ENCODE measurements around the gene UGT2B15. TPM values are rescaled to one million over a fixed set of nuclear protein-coding genes. Genes with fewer than 3 reads are reported as not detected.
"Not testable (repeated sequence)": the region's sequence is repeated elsewhere in the genome, so short reads cannot be mapped to it uniquely, and the experiment has no call there.

UGT2B15 gene
- total RNA-seq (under 1 TPM in 1 of 4 donors, not detected in 3; 0.36 TPM), polyA plus RNA-seq (10 to 100 TPM in 1 of 3 donors, 1 to 10 TPM in 1, not detected in 1; 6.0 to 24.5 TPM)

DNA sequence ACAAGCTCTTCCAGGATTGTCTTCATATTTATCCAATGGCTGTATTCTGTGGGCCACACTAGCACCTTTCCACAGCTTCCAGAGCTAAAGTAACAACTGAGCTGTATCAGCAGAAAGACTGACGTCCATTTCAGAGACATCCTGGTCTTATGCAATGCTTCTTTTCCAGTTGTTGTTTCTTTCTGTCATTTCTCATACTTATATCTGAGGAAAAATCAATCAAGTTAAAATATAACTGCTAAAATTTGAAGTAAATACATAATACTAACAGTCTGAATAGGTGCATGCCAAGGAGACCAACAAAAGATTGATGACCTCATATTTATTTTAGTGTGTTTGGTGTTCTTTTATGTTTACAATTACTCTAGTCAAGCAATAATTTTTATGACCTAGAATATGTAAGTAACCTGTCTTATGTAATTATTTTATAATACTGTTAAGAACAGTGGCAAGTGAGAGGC lies at the start of gene UGT2B15:
Gene UGT2B15, minus strand, starts transcription at position 174 of the 461 bp plus-strand sequence. Its CDS starts 34 bp downstream, at position 140.
- DNase-seq; H3K36me3 ChIP-seq; H3K27ac ChIP-seq; H3K9me3 ChIP-seq; H3K27me3 ChIP-seq; intact Hi-C loops (cut with DNase I); H3K4me3 ChIP-seq; H3K4me1 ChIP-seq: not testable (repeated sequence)
- 9 to 55% methylated on average over 1 of the region's 1 CpG for WGBS, 2 donors

DNA sequence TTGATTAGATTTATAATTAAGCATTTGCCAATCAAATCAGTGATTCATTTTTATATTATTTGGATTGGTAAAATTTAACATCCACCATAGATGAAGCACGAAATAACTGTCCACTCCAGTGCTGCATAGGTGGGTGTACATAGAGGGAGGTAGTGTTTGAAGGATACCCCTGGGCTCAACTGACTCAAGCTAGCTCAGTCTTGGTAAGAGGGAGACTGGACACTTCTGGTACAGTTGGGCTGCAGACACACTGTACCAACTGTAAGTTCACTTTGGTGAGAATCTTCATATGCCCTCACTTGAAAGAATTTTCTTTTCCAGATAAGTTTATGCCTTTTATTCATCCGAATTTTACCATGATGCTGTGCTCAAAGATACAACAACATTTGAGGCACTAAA lies 48.6 kb upstream of the UGT2B15 start:
- Histone ChIP-seq H3K4me1 (no peaks in the 10 kb centered on the region), H3K27me3 (no peaks in the 10 kb centered on the region), H3K36me3 (no peaks in the 10 kb centered on the region), H3K4me3 (no peak overlapping the region), H3K9me3 (no peaks in the 10 kb centered on the region), H3K27ac (no peak overlapping the region)
- no peak for DNase-seq
- WGBS, 2 donors: 90 to 92% methylated on average over 2 of the region's 2 CpGs
- intact Hi-C loops (cut with DNase I): no loop called here
- TF ChIP-seq, protein P1, sequence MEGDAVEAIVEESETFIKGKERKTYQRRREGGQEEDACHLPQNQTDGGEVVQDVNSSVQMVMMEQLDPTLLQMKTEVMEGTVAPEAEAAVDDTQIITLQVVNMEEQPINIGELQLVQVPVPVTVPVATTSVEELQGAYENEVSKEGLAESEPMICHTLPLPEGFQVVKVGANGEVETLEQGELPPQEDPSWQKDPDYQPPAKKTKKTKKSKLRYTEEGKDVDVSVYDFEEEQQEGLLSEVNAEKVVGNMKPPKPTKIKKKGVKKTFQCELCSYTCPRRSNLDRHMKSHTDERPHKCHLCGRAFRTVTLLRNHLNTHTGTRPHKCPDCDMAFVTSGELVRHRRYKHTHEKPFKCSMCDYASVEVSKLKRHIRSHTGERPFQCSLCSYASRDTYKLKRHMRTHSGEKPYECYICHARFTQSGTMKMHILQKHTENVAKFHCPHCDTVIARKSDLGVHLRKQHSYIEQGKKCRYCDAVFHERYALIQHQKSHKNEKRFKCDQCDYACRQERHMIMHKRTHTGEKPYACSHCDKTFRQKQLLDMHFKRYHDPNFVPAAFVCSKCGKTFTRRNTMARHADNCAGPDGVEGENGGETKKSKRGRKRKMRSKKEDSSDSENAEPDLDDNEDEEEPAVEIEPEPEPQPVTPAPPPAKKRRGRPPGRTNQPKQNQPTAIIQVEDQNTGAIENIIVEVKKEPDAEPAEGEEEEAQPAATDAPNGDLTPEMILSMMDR (IDR thresholded peaks at IDR 0.05): no peak
- TF ChIP-seq EP300 (IDR thresholded peaks at IDR 0.05) (no peak), POLR2A (IDR thresholded peaks at IDR 0.05) (no peak), POLR2AphosphoS5 (IDR thresholded peaks at IDR 0.05) (no peak)

DNA sequence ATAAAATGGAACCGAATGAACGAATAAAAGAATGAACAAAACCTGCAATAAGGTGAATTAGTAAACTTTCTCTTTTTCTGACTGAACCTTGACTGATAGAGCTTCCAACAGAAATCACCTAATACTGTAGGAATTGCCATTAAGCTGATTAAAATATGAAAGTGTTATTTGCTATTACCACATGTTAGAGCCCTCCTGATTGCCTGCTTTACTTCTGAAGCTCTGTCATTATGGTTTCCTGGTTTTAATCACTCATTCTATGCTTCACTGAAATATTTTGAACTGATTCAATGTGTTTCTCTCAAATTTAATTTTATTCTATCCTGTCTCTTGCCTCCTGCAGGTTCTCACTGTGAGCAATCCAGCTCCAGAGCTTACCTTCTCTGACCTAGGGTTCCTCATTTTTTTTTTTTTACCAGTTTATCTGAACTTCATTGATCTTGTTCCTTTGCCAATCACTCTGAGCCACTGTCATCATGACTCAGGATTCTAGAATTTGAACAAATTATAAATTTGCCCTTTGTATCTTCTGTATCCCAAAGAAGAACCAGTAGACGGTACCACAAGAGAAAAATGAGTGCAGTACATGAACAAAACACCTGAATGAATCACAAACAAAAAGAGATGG lies 48.1 kb upstream of the UGT2B15 start:
- Histone ChIP-seq H3K4me3 (no peak overlapping the region), H3K4me1 (no peaks in the 10 kb centered on the region), H3K9me3 (no peaks in the 10 kb centered on the region), H3K27me3 (no peaks in the 10 kb centered on the region), H3K27ac (no peak overlapping the region), H3K36me3 (no peaks in the 10 kb centered on the region)
- TF ChIP-seq EP300 (IDR thresholded peaks at IDR 0.05) (no peak), POLR2A (IDR thresholded peaks at IDR 0.05) (no peak), POLR2AphosphoS5 (IDR thresholded peaks at IDR 0.05) (no peak)
- TF ChIP-seq, protein P1 (IDR thresholded peaks at IDR 0.05): no peak
- intact Hi-C loops (cut with DNase I): no loop called here
- WGBS, 2 donors: 91 to 93% methylated on average over 3 of the region's 3 CpGs
- no peak for DNase-seq

DNA sequence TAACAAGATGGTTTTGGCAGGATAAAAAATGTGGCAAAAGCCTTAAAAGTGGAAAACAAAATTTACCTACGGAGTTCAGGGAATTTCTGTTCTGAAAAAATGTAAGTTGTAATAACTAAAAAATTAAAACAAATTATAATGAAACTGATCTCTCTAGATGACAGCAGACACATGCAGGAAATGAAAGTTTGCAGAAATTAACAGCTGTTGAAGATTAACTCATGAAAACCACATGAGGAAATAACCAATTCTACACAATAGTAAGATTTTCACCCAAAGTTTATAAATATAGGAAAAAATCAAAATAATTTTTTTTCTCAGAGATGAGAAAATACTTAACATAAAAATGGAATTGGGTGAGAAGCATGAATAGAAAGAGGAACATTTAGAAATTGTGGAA lies 47.5 kb upstream of the UGT2B15 start:
- 81 to 92% methylated on average over 1 of the region's 1 CpG for WGBS, 2 donors
- Histone ChIP-seq H3K27ac (no peak overlapping the region), H3K27me3 (no peaks in the 10 kb centered on the region), H3K4me3 (no peak overlapping the region), H3K36me3 (no peaks in the 10 kb centered on the region), H3K4me1 (no peaks in the 10 kb centered on the region), H3K9me3 (no peaks in the 10 kb centered on the region)
- intact Hi-C loops (cut with DNase I): no loop called here
- no peak for DNase-seq
- TF ChIP-seq, protein P1 (IDR thresholded peaks at IDR 0.05): no peak
- TF ChIP-seq POLR2AphosphoS5 (IDR thresholded peaks at IDR 0.05): no peak
- no peak for TF ChIP-seq POLR2A (IDR thresholded peaks at IDR 0.05)

DNA sequence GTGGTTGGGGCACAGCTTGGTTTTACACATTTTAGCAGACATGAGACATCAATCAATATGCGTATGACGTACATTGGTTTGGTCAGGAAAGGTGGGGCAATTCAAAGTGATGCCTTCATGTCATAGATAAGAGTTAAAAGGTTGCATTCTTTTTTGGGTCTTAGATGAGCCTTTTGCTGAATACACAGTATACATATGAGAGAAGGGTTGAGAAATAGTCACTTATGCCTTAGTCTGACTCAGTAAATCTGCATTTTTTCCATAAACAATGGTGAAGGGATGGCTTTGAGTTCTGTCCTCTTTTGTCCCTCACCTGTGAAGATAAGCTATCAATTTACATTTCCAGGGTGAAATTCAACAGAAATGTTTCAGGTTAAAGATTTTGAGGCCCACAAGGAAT lies 43.9 kb upstream of the UGT2B15 start:
- 68 to 90% methylated on average over 2 of the region's 2 CpGs for WGBS, 2 donors
- intact Hi-C loops (cut with DNase I): no loop called here
- H3K4me1 ChIP-seq: no peaks in the 10 kb centered on the region

More for the DNA sequence above, 43.9 kb upstream of the UGT2B15 start:
- DNase-seq: no peak
- TF ChIP-seq, protein P1 (IDR thresholded peaks at IDR 0.05): no peak
- TF ChIP-seq EP300 (IDR thresholded peaks at IDR 0.05) (no peak), POLR2AphosphoS5 (IDR thresholded peaks at IDR 0.05) (no peak), POLR2A (IDR thresholded peaks at IDR 0.05) (no peak)
- Histone ChIP-seq H3K27me3 (no peaks in the 10 kb centered on the region), H3K36me3 (no peaks in the 10 kb centered on the region), H3K4me3 (no peak overlapping the region), H3K27ac (no peak overlapping the region), H3K9me3 (no peaks in the 10 kb centered on the region)
